ENCODE measurements around the gene FOXO4.
"Not testable (repeated sequence)": the region's sequence is repeated elsewhere in the genome, so short reads cannot be mapped to it uniquely, and the experiment has no call there.

Gene FOXO4, protein sequence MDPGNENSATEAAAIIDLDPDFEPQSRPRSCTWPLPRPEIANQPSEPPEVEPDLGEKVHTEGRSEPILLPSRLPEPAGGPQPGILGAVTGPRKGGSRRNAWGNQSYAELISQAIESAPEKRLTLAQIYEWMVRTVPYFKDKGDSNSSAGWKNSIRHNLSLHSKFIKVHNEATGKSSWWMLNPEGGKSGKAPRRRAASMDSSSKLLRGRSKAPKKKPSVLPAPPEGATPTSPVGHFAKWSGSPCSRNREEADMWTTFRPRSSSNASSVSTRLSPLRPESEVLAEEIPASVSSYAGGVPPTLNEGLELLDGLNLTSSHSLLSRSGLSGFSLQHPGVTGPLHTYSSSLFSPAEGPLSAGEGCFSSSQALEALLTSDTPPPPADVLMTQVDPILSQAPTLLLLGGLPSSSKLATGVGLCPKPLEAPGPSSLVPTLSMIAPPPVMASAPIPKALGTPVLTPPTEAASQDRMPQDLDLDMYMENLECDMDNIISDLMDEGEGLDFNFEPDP

DNA sequence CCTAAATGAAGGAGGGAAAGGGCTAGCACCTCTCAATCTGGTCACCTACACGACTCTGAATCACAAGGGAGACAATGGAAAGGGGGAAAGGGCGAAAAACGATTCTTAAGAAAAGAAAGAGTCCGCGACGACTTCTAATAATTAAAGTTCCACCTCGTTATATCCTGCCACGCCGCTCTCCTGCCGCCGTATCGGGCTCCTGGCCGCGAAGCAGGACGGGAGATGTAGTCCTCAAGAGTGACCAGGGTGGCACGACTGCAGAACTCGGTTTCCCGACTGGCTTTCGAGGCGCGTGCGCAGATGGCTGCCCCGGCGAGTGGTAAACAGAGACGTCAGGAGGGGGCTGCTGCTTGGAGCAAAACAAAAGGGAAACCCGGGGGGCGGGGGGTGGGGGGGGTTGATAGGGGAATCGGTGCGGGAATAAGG is at the start of gene FOXO4:
TSS of gene FOXO4 (plus strand) at position 297 of the 426 bp plus-strand sequence. CDS start 678 bp downstream, outside the sequence.
- in situ Hi-C loops (cut with MboI; ENCODE audit: low sequenced_read_pairs), result no loop called here

DNA sequence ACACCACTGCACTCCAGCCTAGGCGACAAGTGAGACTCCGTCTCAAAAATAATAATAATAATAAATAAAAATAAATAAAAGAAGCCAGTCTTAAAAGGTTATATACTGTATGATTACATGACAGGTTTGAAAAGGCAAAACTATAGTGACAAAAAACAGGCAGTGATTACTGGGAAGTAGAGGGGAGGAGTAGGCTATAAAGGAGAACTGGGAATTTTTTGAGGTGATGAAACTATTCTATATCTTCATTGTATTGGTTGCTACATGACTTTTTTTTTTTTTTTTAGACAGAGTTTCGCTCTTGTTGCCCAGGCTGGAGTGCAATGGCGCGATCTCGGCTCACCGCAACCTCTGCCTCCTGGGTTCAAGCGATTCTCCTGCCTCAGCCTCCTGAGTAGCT is 47.8 kb upstream of the FOXO4 start:
- in situ Hi-C loops (cut with MboI; ENCODE audit: low sequenced_read_pairs), result not testable (repeated sequence)

DNA sequence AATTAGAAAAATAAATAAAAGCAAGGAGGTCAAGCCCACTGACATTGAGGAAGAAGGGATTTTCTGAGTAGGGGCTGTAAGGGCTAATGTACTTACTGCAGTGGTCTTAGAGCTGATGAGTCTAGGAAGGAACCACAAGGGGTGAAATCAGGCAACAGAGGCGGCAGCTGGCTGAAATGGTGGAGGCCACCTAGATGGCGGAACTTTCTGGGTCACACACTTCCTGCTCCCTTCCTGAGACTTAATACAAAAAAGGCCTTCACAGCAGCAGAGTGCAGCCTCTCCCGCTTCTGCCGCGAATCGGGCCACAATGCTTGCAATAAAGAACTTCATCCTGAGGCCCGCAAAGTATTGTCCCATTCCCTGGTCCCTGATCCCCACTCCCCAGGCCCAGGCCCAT is 42.9 kb upstream of the FOXO4 start:
- in situ Hi-C loops (cut with MboI; ENCODE audit: low sequenced_read_pairs), result no loop called here

DNA sequence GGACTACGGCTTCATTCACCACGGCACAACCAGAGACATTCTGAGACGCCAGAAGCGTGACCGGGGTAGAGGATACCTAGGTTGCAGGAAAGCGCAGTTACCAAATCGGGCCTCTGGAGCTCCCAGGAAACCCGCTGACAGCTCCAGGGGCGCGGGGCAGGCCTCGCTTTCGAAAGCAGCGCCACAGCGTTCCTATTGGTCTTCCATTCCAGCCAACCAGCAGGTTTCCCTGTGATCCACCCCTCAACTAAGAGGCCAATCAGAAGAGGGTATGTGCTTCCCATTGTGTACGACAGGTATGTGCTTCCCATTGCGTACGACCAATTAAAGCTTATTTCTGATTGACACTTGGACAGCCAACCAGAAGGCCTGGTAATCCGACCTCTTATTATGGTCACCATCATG is 42.4 kb upstream of the FOXO4 start:
- in situ Hi-C loops (cut with MboI; ENCODE audit: low sequenced_read_pairs), result no loop called here

DNA sequence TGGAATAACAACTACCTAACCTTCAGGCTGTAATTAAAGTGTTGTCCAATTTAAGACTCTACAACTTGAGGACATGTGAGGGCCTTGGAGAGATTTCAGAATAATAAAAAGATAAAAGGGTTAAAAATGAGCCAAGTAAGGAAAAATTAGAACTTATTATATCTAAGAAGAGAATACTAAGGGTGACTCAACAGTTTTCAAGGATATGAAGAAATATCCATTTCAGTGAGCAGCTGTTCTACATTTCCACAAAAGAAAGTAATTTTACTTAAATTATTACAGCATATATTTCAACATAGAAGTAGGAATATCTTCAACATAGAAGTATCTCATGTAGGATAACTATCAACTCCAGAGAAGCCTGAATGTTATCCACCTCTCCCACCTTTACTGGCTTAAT is 38.8 kb upstream of the FOXO4 start:
- in situ Hi-C loops (cut with MboI; ENCODE audit: low sequenced_read_pairs), result no loop called here

DNA sequence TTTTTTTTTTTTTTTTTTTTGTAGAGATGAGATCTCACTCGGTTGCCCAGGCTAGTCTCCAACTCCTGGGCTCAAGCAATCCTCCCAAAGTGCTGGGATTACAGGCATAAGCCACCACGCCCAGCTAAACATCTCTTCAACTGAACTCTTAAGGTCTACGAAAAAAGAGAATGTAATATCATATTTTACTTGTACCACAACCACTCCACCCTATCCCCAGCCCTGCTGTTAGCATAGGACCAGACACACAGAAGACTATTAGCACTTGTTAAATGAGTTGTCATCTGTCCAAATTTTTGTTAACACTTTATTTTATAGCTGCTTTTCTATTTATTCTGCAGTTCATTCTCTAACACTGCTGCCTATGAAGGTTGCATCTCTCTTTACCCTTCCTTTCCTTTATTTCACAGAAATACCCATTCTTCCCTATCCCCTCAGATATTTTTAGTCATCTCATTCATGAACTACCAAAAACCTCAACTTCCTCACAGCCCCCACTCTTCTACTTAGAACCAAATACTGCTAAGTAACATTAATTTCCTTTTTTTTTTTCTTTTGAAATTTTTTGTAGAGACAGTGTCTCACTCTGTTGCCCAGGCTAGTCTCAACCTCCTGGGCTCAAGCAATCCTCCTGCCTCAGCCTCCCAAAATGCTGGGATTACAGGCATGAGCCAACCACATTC is 37.7 kb upstream of the FOXO4 start:
- in situ Hi-C loops (cut with MboI; ENCODE audit: low sequenced_read_pairs), result no loop called here

DNA sequence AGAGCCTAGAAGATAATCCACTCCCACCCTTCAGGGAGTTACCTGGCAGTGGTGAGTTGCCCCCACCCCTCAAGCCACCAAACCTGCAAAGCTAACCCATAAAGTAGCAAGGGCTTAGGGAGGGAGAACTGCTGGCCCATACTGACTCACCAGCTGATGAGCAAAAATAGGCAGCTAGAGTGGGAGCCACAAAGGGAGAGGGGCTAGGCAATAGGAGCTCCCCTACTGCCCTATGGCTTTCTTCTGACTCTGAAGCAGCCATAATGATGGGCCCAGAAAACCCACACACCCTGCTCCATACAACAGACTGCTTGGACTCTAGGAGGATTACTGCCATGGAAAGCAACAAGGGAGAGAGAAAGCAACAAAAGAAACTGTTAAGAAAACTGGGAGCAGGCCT is 35.5 kb upstream of the FOXO4 start:
- in situ Hi-C loops (cut with MboI; ENCODE audit: low sequenced_read_pairs), result no loop called here

DNA sequence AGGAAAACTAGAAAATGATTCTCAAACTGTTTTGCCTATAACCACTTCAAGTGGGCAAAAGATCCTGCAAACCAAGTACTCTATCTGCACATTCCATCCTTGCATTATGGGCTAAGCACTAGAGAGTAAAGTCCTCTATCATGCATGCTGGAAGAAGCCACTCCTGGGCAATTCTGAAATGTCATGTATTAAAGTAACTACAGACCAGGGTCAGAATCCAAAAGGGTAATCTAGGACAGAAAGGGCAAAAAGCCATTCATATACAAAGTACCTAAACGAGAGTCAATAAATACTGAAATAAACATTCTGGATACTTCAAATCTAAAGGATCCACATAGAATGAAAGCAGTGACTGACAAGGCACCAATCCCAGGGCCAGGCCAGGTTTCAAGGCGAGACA is 28.6 kb upstream of the FOXO4 start:
- in situ Hi-C loops (cut with MboI; ENCODE audit: low sequenced_read_pairs), result no loop called here

DNA sequence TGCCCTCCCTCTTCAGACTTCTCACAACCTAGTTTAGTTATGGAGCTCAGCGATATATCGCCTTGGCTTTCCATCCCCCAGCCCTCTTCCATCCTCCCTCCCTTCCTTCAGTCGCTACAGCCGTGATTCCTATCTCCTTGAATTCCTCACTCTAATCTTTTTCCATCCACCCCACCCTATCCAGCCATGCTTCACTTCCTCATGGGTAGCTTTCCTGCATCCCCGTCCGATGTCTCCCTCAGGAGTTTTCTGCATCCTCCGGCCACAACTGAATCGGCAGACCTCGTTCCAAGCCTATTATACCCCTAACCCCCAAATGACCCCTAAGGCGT is 28.0 kb upstream of the FOXO4 start:
- in situ Hi-C loops (cut with MboI; ENCODE audit: low sequenced_read_pairs), result no loop called here

DNA sequence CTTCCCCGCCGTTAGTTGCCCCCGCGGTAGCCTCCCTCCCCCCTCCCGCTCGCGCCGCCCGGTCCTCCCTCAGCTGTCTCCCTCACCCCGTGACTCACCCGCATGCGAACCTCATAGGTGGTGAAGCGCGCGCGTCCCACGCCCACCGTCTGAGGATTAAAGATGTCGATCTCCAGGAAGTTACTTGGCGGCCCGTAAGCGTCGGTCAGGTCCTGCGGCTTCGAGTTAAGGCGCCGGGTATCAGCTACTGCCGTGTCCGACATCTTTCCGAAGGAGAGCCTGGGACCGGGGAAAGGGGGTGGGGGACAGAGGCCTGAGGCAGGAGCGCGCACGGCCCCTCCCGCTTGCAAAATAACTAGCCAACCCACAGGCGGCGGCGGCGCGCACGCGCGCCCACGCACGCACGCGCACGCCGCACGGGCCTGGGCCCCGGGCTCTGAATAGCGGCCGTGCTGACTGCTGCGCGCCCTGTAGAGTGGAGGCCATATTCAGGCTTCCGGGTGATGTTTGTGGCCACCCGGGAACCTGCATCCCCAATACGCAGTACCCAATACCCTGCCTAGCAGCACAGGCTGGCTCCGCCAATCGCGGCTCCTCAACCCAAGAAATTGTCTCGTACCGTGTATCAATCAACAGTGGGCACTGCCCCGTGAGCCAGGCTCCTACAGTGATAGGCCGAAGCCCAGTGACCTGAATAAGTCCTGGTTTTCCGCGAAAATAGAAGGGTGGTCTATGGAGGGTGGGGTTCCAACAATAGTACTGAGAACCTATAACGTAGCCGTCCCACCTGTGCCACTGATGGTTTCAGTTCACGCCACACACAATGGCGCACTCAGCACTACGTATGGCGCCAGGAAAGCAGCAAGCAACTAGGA is 27.4 kb upstream of the FOXO4 start, which contains the start of gene SNX12:
TSS of gene SNX12 (minus strand) at position 291 of the 875 bp plus-strand sequence. CDS start at position 263, 28 bp downstream.
- in situ Hi-C loops (cut with MboI; ENCODE audit: low sequenced_read_pairs), result no loop called here

DNA sequence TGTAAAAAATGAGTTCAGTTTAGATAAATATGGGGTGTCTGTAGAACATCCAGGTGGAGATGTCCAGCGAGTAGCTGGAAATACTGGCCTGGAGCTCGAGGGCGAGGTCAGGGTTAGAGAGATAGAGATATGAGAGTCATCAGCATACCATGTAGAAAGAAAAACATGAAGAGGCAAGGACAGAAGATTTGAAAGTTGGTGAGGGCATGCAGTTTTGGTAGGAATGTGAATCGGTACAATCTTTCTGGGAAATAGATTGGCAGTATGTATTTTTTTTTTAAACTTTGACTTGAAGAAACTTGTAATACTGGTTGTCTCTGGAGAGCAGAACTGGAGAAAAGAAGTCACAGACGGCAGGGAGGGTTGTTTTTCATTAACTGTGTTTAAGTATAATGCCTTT is 25.1 kb upstream of the FOXO4 start:
- in situ Hi-C loops (cut with MboI; ENCODE audit: low sequenced_read_pairs), result no loop called here

DNA sequence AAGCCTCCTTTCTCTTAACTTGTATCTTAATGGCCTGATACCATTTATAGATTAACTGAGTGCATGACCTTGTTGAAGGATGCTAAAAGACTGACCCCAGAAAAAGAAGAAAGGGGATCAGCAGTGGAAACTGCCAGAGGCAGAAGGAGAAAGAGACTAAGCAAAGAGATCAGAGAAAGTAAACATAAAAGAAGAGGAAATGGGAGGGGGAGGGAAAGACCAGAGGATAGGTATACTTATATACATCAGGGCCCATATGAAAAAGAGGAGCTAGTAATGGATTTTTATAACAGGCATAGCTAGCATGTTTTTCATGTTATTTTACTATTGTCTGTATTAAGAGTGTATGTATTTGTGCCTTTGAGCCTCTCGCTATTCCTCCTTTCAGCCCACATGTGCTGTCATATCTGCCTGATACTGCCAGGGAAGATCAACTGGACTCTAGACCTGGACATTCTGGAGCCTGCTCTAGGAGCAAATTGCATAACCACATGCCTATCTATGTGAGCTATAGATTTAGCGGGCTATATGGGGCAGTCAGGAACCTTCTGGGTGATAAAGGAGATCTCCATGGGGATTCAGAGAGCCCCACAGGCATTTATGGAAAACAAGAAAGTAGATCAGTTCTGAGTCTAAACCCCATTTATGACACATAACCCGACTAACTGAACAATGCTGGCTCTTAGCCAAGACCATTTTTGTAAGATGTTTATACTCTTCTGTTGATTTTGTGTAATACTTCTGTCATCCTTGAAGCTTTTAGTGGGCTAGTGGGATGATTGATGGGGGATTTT is 14.1 kb upstream of the FOXO4 start:
- in situ Hi-C loops (cut with MboI; ENCODE audit: low sequenced_read_pairs), result no loop called here

DNA sequence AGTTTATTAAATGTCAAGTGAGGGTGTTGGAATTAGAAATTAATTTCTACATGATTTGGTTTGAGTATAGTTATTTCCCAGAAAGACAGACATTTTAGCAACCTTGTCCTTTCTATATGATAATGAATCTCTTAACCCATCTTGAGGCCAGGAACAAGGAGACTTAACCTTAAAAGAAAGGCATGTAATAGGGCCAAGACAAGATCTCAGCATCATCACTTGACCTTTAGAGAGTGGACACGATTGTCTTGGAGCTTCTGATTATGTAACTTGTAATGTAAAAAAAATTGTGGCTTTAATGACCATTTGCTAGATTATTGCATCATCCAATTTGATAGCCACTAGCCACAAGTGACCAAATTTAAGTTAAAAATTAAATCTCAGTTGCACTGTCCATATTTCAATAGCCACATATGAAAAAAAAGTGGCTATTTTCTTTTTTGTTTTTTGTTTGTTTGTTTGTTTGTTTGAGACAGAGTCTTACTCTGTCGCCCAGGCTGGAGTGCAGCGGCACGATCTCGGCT is 13.5 kb upstream of the FOXO4 start:
- in situ Hi-C loops (cut with MboI; ENCODE audit: low sequenced_read_pairs), result no loop called here

DNA sequence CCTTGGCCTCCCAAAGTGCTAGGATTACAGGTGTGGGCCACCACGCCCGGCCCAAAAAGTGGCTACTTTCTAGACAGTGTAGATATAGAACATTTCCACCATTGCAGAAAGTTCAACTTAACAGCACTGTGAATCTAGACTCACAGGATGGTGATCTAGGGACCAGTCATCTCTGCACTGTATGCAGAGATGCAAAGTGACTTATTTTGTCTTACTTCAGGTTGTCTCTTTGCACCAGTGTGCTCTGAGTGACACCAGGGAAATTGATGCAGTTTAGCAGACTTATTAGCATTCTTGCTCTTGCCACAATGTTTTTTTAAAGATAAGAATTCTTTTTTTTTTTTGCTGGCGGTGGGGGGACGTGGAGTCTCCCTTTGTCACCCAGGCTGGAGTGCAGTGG is 12.8 kb upstream of the FOXO4 start:
- in situ Hi-C loops (cut with MboI; ENCODE audit: low sequenced_read_pairs), result no loop called here

DNA sequence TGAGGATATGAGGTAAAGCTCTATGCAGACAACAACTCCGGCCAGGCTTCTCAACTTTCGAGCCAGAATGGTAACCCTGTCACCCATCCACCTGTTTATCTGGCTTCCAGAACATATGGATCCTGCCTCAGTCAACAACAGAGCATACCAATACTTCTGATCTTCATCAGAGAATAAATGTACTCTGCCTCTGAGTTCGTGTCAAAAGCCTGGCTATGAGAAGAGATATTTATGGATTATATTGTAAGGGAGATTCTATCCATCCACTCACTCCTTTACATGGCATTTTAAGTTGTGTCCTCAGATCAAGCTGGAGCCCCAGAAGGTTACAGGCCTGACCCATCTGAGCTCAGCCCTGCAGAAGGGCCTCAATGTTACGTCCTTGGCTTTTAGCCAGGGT is 9.8 kb upstream of the FOXO4 start:
- in situ Hi-C loops (cut with MboI; ENCODE audit: low sequenced_read_pairs), result no loop called here

DNA sequence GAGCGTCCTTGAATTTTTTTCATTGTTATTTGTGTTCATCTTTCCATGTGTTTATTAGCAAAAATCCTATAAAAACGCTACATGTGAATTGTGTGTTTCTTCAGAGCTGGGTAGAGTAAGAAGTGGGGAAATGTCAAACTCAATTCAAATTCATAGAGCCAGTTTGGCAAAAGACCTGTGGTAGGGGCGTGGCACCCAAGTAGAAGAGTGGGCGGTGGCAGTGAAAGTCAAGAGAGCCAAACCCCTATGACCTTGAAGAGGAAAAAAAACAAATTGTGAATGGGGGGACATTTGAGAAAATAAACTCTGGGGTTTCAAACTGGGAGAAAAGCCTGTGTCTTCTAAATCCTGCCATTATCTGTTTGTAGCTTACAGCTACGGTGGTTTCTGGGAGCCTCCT is 4.4 kb upstream of the FOXO4 start:
- in situ Hi-C loops (cut with MboI; ENCODE audit: low sequenced_read_pairs), result no loop called here

DNA sequence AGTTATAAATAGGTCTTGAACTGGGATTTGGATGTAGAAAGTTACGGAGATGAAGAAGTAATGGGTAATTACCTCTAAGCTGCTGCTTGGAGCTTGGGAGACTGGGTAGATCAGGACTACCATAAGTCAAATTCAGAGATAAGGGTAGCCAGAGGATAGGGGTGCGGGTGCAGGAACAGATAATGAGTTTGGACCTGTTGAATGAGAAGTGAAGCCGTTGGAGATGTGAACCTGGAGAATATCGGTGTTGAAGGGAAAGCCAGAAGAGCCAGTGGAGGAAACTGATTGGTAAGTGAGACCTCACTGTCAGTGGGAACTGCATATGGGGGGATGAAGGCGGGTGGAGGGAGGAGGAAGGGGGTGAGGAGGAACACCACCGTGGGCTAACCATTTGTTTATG is 618 bp upstream of the FOXO4 start:
- in situ Hi-C loops (cut with MboI; ENCODE audit: low sequenced_read_pairs), result no loop called here

DNA sequence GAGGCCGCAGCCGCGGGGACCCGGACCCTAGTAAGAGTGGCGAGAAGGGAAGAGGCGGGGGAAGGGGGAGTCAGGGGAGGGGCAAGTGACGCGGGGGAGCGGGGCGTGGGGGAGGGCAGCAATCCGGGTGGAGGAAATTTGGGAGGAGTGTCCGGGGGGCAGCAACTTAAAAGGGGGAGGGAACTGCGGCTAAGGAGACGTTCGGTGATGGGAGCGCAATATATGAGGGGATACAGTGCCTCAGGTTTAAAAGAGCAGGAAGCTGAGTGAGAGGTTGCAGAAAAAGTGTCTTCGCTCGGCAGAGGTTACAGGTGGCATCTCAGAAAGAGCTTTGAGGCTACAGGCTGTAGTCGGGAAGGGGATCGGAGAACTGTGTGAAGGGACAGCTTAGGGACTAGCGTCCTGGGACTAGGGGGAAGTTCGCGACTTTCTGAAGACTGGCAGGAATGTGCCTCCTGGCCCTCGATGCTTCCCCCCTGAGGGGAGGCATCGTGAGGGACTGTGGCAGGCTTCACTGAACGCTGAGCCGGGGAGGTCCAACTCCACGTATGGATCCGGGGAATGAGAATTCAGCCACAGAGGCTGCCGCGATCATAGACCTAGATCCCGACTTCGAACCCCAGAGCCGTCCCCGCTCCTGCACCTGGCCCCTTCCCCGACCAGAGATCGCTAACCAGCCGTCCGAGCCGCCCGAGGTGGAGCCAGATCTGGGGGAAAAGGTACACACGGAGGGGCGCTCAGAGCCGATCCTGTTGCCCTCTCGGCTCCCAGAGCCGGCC is 519 bp downstream of the FOXO4 start:
- in situ Hi-C loops (cut with MboI; ENCODE audit: low sequenced_read_pairs), result no loop called here

DNA sequence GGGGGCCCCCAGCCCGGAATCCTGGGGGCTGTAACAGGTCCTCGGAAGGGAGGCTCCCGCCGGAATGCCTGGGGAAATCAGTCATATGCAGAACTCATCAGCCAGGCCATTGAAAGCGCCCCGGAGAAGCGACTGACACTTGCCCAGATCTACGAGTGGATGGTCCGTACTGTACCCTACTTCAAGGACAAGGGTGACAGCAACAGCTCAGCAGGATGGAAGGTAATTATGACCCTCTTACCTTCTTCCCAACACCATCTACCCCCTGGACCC is 1.0 kb downstream of the FOXO4 start:
- in situ Hi-C loops (cut with MboI; ENCODE audit: low sequenced_read_pairs), result no loop called here

DNA sequence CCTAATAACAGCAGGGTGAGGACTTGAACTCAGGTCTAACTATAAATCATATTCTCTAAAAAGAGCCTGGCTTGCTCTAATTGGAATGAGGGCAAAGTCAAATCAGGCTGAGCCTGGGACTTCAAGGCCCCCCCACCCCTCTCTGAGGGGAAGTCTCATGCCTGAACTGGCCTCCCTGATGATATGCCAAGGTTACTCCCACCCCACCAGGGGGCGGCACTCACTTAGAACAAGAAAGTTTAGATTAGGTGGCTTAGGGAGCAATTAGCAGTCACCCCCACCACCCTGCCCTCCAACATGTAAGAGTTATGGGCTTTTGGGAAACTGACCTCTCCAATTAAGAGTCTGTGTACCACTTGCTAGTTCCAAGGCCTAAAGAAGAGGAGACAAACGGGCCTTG is 2.7 kb downstream of the FOXO4 start:
- in situ Hi-C loops (cut with MboI; ENCODE audit: low sequenced_read_pairs), result no loop called here
